Bronchial epithelial cell (primary cell): Measurements from ENCODE around the gene EIF3J. TPM values are rescaled to one million over a fixed set of nuclear protein-coding genes. Genes with fewer than 3 reads are reported as not detected.

Experiments used
- DNase-seq: peaks from one replicate; pipeline ENCODE4 v3.0.0-alpha.2; 2010; ENCODE audit warnings: low read depth
- FAIRE-seq: peaks from 2 replicates; lab custom pipeline; 2011; peaks lifted over from hg19 to GRCh38; lab: Jason Lieb, UNC
- H3K27me3 ChIP-seq: 2 replicates; pipeline ENCODE4 v1.5.1; 2011; ENCODE audit warnings: low read length; ENCODE audit not compliant: control insufficient read depth, insufficient read depth
- H3K36me3 ChIP-seq: 2 replicates; pipeline ENCODE4 v1.5.1; 2011; ENCODE audit warnings: low read length; ENCODE audit not compliant: control insufficient read depth, insufficient read depth
- H3K4me3 ChIP-seq: 2 replicates; pipeline ENCODE4 v1.5.1; 2011; ENCODE audit warnings: mild to moderate bottlenecking, low read depth, low read length, control low read depth
- CTCF ChIP-seq: IDR thresholded peaks from 2 replicates; pipeline ENCODE4 v1.5.1; 2011; ENCODE audit warnings: mild to moderate bottlenecking, moderate library complexity, low read length, control low read depth, inconsistent platforms; ENCODE audit not compliant: insufficient read depth, severe bottlenecking
- total RNA-seq: library from RNA; depleted of rRNA; stranded (reverse); fragments of >200 nt; gene quantifications from 2 replicates; pipeline ENCODE4 v1.2.1, GENCODE V29; 2014

Gene EIF3J
- total RNA-seq, 1 donor from 2014 or later, result 52.4 TPM

GRCh38 chr15:44495562-44495961 is 41.4 kb upstream of the EIF3J start:
- Histone ChIP-seq H3K36me3 (peaks cover 3% of the 10 kb centered on the region), H3K4me3 (no peak overlapping the region), H3K27me3 (no peaks in the 10 kb centered on the region)
- no peak for TF ChIP-seq CTCF
- FAIRE-seq (no peak), DNase-seq (no peak)

- FAIRE-seq (no peak), DNase-seq (no peak)
- no peaks in the 10 kb centered on the region for H3K27me3 ChIP-seq
- no peak for TF ChIP-seq CTCF
- H3K36me3 ChIP-seq, result peaks cover 6% of the 10 kb centered on the region
- H3K4me3 ChIP-seq, result no peak overlapping the region
These were observed 36.4 kb upstream of the EIF3J start for GRCh38 chr15:44500555-44500954.

GRCh38 chr15:44501768-44502366 is 35.1 kb upstream of the EIF3J start:
- Histone ChIP-seq H3K36me3 (peaks cover 6% of the 10 kb centered on the region), H3K4me3 (no peak overlapping the region), H3K27me3 (no peaks in the 10 kb centered on the region)
- no peak for FAIRE-seq
- peak; percentile 36 for TF ChIP-seq CTCF
- peak; percentile 46 for DNase-seq

- H3K27me3 ChIP-seq, result no peaks in the 10 kb centered on the region
- FAIRE-seq, result no peak
- no peak overlapping the region for H3K4me3 ChIP-seq
- no peaks in the 10 kb centered on the region for H3K36me3 ChIP-seq
- TF ChIP-seq CTCF, result no peak
- DNase-seq, result no peak
These were observed 20.5 kb upstream of the EIF3J start for GRCh38 chr15:44516436-44516835.

GRCh38 chr15:44519537-44519936 is 17.4 kb upstream of the EIF3J start:
- no peak for TF ChIP-seq CTCF
- Histone ChIP-seq H3K4me3 (no peak overlapping the region), H3K27me3 (no peaks in the 10 kb centered on the region), H3K36me3 (no peaks in the 10 kb centered on the region)
- FAIRE-seq (no peak), DNase-seq (no peak)

DNA sequence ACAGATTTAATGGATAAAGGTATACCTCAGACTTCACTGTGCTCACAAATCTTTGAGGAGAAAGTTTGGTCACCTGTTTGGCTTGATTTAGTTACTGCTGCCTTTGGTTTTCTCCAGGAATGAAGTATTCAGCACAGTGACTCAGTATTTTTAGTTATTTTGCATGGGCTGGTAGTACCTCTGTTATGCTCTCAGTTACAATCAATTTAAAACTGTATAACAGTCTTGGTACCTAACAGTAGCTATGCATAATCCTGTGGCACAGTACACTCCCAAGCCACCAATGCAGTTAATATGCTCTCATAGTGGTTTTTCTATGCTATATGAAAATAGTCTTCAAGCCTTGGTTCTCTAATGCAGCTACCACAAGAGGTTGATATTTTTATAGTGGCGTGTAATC is 11.9 kb upstream of the EIF3J start:
- FAIRE-seq, result no peak
- H3K36me3 ChIP-seq, result no peaks in the 10 kb centered on the region
- H3K4me3 ChIP-seq, result no peak overlapping the region
- H3K27me3 ChIP-seq, result no peaks in the 10 kb centered on the region
- no peak for TF ChIP-seq CTCF
- DNase-seq, result no peak
